ENCODE results near the gene PEAK1. TPM values are rescaled to one million over a fixed set of nuclear protein-coding genes. Genes with fewer than 3 reads are reported as not detected.

The PEAK1 gene
- polyA plus RNA-seq, 3 donors from 2014 or later, result 0.77 to 7.2 (median 2.5) TPM

GRCh38 chr15:77093436-77093835 lies 326.5 kb downstream of the PEAK1 start:
- Mint-ChIP-seq H3K4me3 (no peak overlapping the region), H3K9me3 (no peaks in the 10 kb centered on the region), H3K4me1 (no peaks in the 10 kb centered on the region), H3K36me3 (no peaks in the 10 kb centered on the region), H3K27me3 (ENCODE audit: low read depth in 3 of 3) (peaks cover 0 to 5% (median 4%) of the 10 kb centered on the region in 3 donors), H3K27ac (no peak overlapping the region)
- no peak for DNase-seq

GRCh38 chr15:77091097-77091496 lies 328.8 kb downstream of the PEAK1 start:
- no peaks in the 10 kb centered on the region for H3K9me3 Mint-ChIP-seq
- DNase-seq, result no peak
- H3K4me1 Mint-ChIP-seq, result no peaks in the 10 kb centered on the region
- no peak overlapping the region for H3K4me3 Mint-ChIP-seq
- no peaks in the 10 kb centered on the region for H3K36me3 Mint-ChIP-seq
- H3K27ac Mint-ChIP-seq, result no peak overlapping the region
- peaks cover 0 to 4% (median 3%) of the 10 kb centered on the region in 3 donors for H3K27me3 Mint-ChIP-seq (ENCODE audit: low read depth in 3 of 3)

DNA sequence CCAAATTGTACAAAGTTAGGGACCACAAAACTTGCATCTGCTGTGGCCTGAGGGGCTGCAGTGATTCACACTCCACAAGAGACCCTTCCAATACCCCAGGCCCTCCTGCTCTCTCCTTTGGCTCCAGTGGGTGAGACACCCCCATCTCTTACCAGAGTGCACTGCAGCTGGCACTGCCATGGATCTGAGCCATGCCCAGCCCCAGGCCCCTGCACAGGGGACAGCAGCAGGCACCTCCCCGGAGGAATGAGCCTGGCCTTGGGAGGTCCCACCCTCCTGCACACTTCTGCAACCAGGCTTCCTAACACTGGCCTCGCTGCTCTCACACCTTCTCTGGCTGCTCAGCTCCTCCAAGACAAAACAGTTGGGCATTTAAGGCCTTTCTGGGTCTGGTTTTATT lies 332.7 kb downstream of the PEAK1 start:
- Mint-ChIP-seq H3K4me3 (no peak overlapping the region), H3K9me3 (no peaks in the 10 kb centered on the region), H3K4me1 (peaks cover 14 to 17% of the 10 kb centered on the region in 2 donors), H3K36me3 (no peaks in the 10 kb centered on the region), H3K27ac (no peak overlapping the region), H3K27me3 (ENCODE audit: low read depth in 3 of 3) (no peaks in the 10 kb centered on the region)
- DNase-seq, result no peak

GRCh38 chr15:77085297-77085696 lies 334.6 kb downstream of the PEAK1 start:
- H3K27ac Mint-ChIP-seq, result no peak overlapping the region
- no peaks in the 10 kb centered on the region for H3K9me3 Mint-ChIP-seq
- H3K36me3 Mint-ChIP-seq, result no peaks in the 10 kb centered on the region
- peaks cover 0 to 2% (median 0%) of the 10 kb centered on the region in 3 donors for H3K27me3 Mint-ChIP-seq (ENCODE audit: low read depth in 3 of 3)
- H3K4me3 Mint-ChIP-seq, result no peak overlapping the region
- DNase-seq, result no peak
- peaks cover 14 to 17% of the 10 kb centered on the region in 2 donors for H3K4me1 Mint-ChIP-seq

DNA sequence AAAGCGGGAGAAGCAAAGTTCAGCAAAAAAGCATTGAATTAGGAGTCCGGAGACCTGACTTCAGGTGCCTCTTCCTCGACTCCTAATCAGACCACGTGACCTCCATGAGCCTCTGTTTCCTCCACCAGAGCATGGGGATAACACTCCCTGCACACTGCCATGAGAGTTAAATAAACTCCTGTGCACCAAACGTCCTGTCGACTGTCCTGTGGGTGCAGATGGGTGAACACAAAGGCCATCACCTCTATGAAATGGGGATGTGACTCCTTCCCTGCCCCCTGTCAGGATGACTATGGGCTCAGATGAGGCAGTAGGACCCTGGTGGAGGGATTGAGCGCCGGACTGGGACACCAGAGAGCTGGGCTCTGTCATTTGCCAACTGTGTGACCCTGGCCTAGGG lies 335.5 kb downstream of the PEAK1 start:
- no peak for DNase-seq
- Mint-ChIP-seq H3K27ac (peak overlapping the region in 1 of 6 donors; percentile 73), H3K36me3 (no peaks in the 10 kb centered on the region), H3K4me3 (no peak overlapping the region), H3K27me3 (ENCODE audit: low read depth in 3 of 3) (peaks cover 0 to 2% (median 0%) of the 10 kb centered on the region in 3 donors), H3K9me3 (no peaks in the 10 kb centered on the region), H3K4me1 (peaks cover 14 to 17% of the 10 kb centered on the region in 2 donors)

DNA sequence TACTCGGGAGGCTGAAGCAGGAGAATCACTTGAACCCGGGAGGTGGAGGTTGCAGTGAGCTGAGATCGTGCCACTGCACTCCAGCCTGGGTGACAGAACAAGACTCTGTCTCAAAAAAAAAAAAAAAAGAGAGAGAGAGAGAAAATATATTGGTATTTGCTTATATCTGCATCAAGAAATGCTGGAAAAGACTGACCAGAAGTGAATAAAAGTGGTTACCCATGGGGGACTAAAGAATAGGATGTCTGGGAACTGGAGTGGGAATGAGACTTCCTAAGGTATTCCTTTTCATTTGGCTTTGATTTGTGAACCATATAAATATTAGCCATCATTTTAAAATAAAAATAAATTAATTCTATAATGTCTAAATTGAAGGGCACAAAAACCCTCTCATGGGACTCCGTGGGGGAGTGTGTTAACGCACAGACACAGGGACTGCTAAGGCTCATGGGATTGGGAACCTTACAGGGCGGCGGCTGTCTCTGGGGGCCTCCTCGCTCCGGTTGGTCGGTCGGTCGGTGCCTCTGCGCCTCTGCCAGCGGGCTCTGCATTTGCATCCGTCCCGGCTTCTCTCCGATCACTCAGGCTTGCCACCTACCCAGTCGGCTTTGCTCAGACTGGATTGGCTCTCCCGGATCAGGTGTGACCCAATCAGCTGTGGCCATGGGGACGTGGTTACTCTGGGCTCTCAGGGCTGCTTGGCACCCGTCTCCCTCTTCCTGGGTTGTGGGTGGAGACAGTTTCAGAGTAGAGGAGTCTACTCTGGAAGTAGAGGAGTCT lies 336.3 kb downstream of the PEAK1 start:
- Mint-ChIP-seq H3K27me3 (ENCODE audit: low read depth in 3 of 3) (peaks cover 0 to 2% (median 0%) of the 10 kb centered on the region in 3 donors), H3K4me3 (peak overlapping the region; percentile 70 to 85 (median 81)), H3K4me1 (peaks cover 14 to 17% of the 10 kb centered on the region in 2 donors), H3K36me3 (no peaks in the 10 kb centered on the region), H3K9me3 (no peaks in the 10 kb centered on the region), H3K27ac (peak overlapping the region; percentile 20 to 81 (median 66))
- DNase-seq, result peak; percentile 46 to 59 (median 55)

DNA sequence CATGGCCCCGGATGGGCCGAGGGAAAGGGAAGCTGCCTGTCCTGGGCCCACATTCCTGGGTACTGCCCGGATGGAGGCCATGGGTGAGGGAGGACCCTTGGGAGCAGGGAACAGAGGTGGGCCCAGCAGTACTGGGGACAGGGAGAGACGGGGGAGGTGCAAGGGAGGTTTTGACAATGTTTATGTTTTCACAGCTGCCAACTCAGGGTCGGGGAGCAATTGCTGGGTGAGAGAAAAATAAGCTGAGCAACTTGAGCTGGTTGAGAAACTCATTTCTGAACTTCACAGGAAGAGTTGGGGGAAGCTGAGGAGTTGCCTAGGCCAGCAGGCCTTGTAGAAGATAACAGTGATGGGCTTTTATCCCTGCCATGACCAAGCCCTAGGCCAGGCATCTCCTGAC lies 337.9 kb downstream of the PEAK1 start:
- DNase-seq, result no peak
- Mint-ChIP-seq H3K9me3 (no peaks in the 10 kb centered on the region), H3K27ac (peak overlapping the region in 1 of 6 donors; percentile 56), H3K36me3 (no peaks in the 10 kb centered on the region), H3K27me3 (ENCODE audit: low read depth in 3 of 3) (peaks cover 0 to 2% (median 0%) of the 10 kb centered on the region in 3 donors), H3K4me3 (no peak overlapping the region), H3K4me1 (peaks cover 14 to 17% of the 10 kb centered on the region in 2 donors)

DNA sequence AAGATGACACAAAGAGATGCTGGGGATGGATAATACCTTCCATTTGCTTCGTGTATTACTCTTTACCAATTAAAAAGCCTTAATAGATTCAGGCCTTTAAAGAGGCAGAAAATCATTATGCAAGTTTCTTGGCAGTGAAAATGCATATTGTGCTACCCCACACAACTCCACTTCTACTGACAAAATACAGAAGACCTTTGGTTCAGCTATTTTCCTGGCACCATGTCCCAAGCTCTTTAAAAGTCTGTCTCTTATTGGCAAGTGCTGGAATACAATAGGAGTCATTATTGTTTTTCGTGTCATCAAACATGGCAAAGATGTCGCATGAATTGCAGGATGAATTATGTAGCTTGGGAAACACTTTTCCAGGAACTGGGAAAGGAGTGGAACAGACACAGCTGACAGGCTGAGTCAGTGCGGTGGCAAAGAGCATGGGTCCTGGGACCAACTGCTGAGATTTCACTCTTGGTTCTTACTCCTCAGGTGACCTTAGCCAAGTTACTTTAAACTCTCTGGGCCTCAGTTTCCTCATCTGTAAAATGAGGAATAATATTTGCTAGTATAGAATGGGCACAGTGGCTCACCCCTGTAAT lies 343.5 kb downstream of the PEAK1 start:
- DNase-seq, result no peak
- no peak overlapping the region for H3K27ac Mint-ChIP-seq
- H3K27me3 Mint-ChIP-seq (ENCODE audit: low read depth in 3 of 3), result peaks cover 0 to 5% (median under 1%) of the 10 kb centered on the region in 3 donors
- no peaks in the 10 kb centered on the region for H3K9me3 Mint-ChIP-seq
- peaks cover 5 to 8% of the 10 kb centered on the region in 2 donors for H3K4me1 Mint-ChIP-seq
- no peak overlapping the region for H3K4me3 Mint-ChIP-seq
- H3K36me3 Mint-ChIP-seq, result no peaks in the 10 kb centered on the region

- Mint-ChIP-seq H3K9me3 (no peaks in the 10 kb centered on the region), H3K27ac (no peak overlapping the region), H3K4me1 (peaks cover 9 to 13% of the 10 kb centered on the region in 2 donors), H3K4me3 (no peak overlapping the region), H3K27me3 (ENCODE audit: low read depth in 3 of 3) (peaks cover 0 to 5% (median 3%) of the 10 kb centered on the region in 3 donors), H3K36me3 (no peaks in the 10 kb centered on the region)
- no peak for DNase-seq
Observed at GRCh38 chr15:77075528-77075927, 344.4 kb downstream of the PEAK1 start.

DNA sequence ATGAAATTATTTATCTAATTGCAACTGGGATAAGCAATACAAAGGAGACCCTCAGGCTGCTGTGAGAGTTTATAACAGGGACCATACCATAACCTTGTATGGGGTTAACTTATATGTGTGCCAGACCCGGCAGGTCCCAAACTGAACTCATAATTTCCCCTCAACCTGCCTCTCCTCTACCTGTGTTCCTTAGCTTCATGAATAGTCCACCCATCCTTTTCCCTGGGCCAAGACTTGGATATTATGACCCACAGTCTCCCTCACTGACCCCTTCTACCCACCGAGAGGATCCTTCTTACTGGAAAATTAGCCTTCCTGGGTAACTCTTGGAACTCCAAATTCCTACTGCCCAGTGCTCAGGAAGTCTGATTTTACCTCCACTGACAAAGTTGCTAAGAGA lies 345.6 kb downstream of the PEAK1 start:
- Mint-ChIP-seq H3K36me3 (no peaks in the 10 kb centered on the region), H3K27me3 (ENCODE audit: low read depth in 3 of 3) (peaks cover 0 to 12% (median 5%) of the 10 kb centered on the region in 3 donors), H3K4me1 (peaks cover 17 to 21% of the 10 kb centered on the region in 2 donors), H3K27ac (no peak overlapping the region), H3K4me3 (no peak overlapping the region), H3K9me3 (no peaks in the 10 kb centered on the region)
- DNase-seq, result no peak

DNA sequence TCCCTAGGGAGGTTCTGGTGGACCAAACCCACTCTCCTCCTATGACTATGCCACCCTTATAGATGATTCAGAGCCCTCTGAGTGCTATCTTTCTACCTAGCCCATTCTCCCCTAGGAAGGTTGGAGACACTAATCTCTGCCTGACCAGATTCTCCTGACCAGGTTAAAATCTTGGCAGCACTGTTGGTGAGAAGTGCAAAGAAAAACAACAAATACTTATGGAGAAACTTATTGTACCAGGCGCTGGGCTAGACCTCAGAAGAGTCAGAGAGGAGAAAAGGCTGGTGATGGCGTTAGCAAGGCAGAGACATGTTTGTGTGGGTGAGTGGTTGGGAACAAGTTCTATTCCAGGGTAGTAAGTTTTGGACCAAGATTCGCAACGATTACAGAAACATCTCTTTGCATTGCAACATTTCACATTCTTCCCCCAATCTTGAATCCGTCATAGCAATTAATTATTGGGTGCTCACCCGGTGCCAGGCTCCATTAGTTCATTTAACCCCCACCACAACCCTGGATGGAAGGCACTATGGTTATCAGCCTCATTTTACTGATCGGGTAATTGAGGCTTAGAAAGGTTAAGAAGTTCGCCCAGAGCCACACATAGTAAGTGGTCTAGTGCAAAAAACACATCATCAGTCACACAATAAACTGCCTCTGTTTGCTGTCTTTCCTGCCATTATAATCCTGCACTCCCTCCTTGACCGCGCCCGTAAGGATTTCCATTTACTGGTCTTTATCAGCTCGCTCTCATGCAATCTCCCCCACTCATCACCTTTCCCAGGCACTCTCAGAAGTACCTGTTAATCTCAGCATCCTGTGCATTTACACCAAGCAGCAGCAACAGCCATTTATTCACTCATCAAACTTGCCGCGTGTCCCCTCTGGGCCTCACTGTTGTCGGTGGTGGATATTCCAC lies 348.3 kb downstream of the PEAK1 start:
- no peaks in the 10 kb centered on the region for H3K36me3 Mint-ChIP-seq
- no peaks in the 10 kb centered on the region for H3K9me3 Mint-ChIP-seq
- no peak for DNase-seq
- H3K27me3 Mint-ChIP-seq (ENCODE audit: low read depth in 3 of 3), result peaks cover 0 to 12% (median 7%) of the 10 kb centered on the region in 3 donors
- H3K27ac Mint-ChIP-seq, result peak overlapping the region; percentile 54 to 86 (median 81)
- peaks cover 28 to 45% of the 10 kb centered on the region in 2 donors for H3K4me1 Mint-ChIP-seq
- peak overlapping the region; percentile 79 to 85 (median 84) for H3K4me3 Mint-ChIP-seq

- peak within 1 kb of the TSS; percentile 82 to 90 (median 84) for H3K4me3 Mint-ChIP-seq
- H3K9me3 Mint-ChIP-seq, result no peaks in the 10 kb centered on the region
- H3K27me3 Mint-ChIP-seq (ENCODE audit: low read depth in 3 of 3), result peaks cover 0 to 12% (median 7%) of the 10 kb centered on the region in 3 donors
- peaks cover 28 to 46% of the 10 kb centered on the region in 2 donors for H3K4me1 Mint-ChIP-seq
- no peaks in the 10 kb centered on the region for H3K36me3 Mint-ChIP-seq
- H3K27ac Mint-ChIP-seq, result peak within 1 kb of the TSS; percentile 71 to 90 (median 81)
- DNase-seq, result peak; percentile 93
Observed at GRCh38 chr15:77070495-77071304, 349.2 kb downstream of the PEAK1 start, which contains the start of gene TSPAN3. Gene TSPAN3 (minus strand): TSS chr15:77071109. CDS start chr15:77070954, 155 bp downstream.

DNA sequence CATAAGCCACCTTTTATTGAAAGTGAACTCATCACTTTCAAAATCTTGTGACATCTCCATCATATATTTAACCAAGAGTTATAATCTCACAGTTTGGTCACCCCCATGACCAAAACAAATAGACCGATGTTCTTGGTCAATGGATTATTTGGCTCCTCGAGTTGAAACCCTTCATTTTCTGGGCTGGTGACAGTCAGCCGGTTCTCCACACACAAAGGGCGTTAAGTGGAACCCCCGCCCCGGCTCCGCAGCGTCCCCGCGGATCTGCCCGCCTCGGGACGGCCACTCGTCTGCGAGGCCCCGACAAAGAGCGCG lies 349.8 kb downstream of the PEAK1 start:
- no peak for DNase-seq
- no peaks in the 10 kb centered on the region for H3K9me3 Mint-ChIP-seq
- H3K36me3 Mint-ChIP-seq, result no peaks in the 10 kb centered on the region
- peak overlapping the region; percentile 81 to 90 (median 83) for H3K4me3 Mint-ChIP-seq
- peaks cover 28 to 48% of the 10 kb centered on the region in 2 donors for H3K4me1 Mint-ChIP-seq
- peak overlapping the region in 4 of 6 donors; percentile 67 to 90 (median 78) for H3K27ac Mint-ChIP-seq
- H3K27me3 Mint-ChIP-seq (ENCODE audit: low read depth in 3 of 3), result peaks cover 0 to 12% (median 6%) of the 10 kb centered on the region in 3 donors

Measured in immature natural killer cell (primary cell).